ENCODE data around the gene SLAIN1. TPM values are rescaled to one million over a fixed set of nuclear protein-coding genes. Genes with fewer than 3 reads are reported as not detected.
"Not testable (repeated sequence)": the region's sequence is repeated elsewhere in the genome, so short reads cannot be mapped to it uniquely, and the experiment has no call there.

The SLAIN1 gene
- total and polyA plus RNA-seq, 2 of the 8 experiments (the other 6 are each of a cell fraction or from before 2014, with no cell fraction given), result 35.0 to 37.7 TPM

- H3K79me1 ChIP-seq (ENCODE audit: low read depth, low read length); H4K8ac ChIP-seq (ENCODE audit: extremely low read depth, insufficient read depth, low read length); H4K20me1 ChIP-seq (replicated peaks in 1 of 2; ENCODE audit: control insufficient read depth in 1 of 2, insufficient read depth in 2 of 2, low read length in 2 of 2); H2AFZ ChIP-seq (ENCODE audit: low read length); H3K4me1 ChIP-seq (replicated peaks in 1 of 4; ENCODE audit: control insufficient read depth in 3 of 4, insufficient read depth in 4 of 4, low read length in 3 of 4); H3K56ac ChIP-seq (replicated peaks; ENCODE audit: insufficient read length, low read depth, low read length); H2BK5ac ChIP-seq (ENCODE audit: low read depth, low read length); H4K91ac ChIP-seq (replicated peaks; ENCODE audit: insufficient read length, low read length); H3K27me3 ChIP-seq (replicated peaks in 1 of 4; ENCODE audit: control insufficient read depth in 3 of 4, extremely low read depth in 1 of 4, insufficient read depth in 3 of 4, low read length in 3 of 4); H3K23me2 ChIP-seq (ENCODE audit: low read depth, low read length); H2BK12ac ChIP-seq (ENCODE audit: low read depth, low read length); H3K4me2 ChIP-seq (ENCODE audit: insufficient read depth in 1 of 2, low read depth in 2 of 2, low read length in 2 of 2); H3K27ac ChIP-seq (ENCODE audit: low read depth, low read length); H2BK120ac ChIP-seq (replicated peaks; ENCODE audit: low read depth, low read length); H2AK5ac ChIP-seq (ENCODE audit: low read depth, low read length); H3K36me3 ChIP-seq (ENCODE audit: control insufficient read depth in 2 of 4, insufficient read depth in 4 of 4, low read length in 3 of 4); H2BK15ac ChIP-seq (ENCODE audit: low read length); H3K9ac ChIP-seq (replicated peaks in 1 of 4; ENCODE audit: extremely low read depth in 1 of 4, low read depth in 3 of 4, low read length in 3 of 4); H3K14ac ChIP-seq (ENCODE audit: insufficient read length); H2BK20ac ChIP-seq (ENCODE audit: low read length); DNase-seq (ENCODE audit: low read depth in 1 of 2, low spot score in 2 of 2); H3K4ac ChIP-seq (replicated peaks; ENCODE audit: insufficient read length, low read depth, low read length); H3K79me2 ChIP-seq (ENCODE audit: control insufficient read depth in 1 of 2, insufficient read depth in 2 of 2, low read length in 2 of 2); H3K4me3 ChIP-seq (ENCODE audit: extremely low read depth in 1 of 4, insufficient read depth in 2 of 4, low read depth in 3 of 4, low read length in 4 of 4); H4K5ac ChIP-seq (ENCODE audit: insufficient read length, low read depth, low read length); FAIRE-seq; CTCF ChIA-PET (ENCODE audit: partially characterized antibody); POLR2A ChIA-PET (ENCODE audit: partially characterized antibody); H3K18ac ChIP-seq (ENCODE audit: extremely low read depth, low read length); H3K23ac ChIP-seq (ENCODE audit: insufficient read length): not testable (repeated sequence)
- peaks cover 3 to 27% of the 10 kb centered on the region in 2 experiments; a peak in 2 of 4 replicates for H3K9me3 ChIP-seq (ENCODE audit: insufficient read depth in 2 of 2, low read depth in 1 of 2, low read length in 1 of 2)
- 94% methylated on average over 3 of the region's 23 CpGs; no CpG with 5 or more reads in 1 of the 2 experiments for WGBS, 2 experiments (ENCODE audit: extremely low coverage in 1 of 2, insufficient coverage in 1 of 2, insufficient read length in 1 of 2, insufficient replicate concordance in 2 of 2, low coverage in 1 of 2, low lambda C conversion rate in 2 of 2, missing lambda C conversion rate in 1 of 2)
Observed at GRCh38 chr13:77660016-77660415, 37.5 kb upstream of the SLAIN1 start.

All from H1 (cell line).